RWPE2 (cell line): ENCODE results near the gene MMP20.

Experiments used
- ATAC-seq: fragments of 200-7000 bp; cut with Tn5 transposase; 3 replicates; pipeline ENCODE4 v1.9.1; 2021; ENCODE audit warnings: low read depth
- DNase-seq: peaks from one replicate; pipeline ENCODE4 v3.0.0-alpha.2; 2020; ENCODE audit warnings: low spot score
- H3K27ac ChIP-seq: fragments of 450-650 bp; 2 replicates; pipeline ENCODE4 v1.5.1; 2017; ENCODE audit warnings: mild to moderate bottlenecking; ENCODE audit not compliant: poor library complexity, severe bottlenecking
- H3K27me3 ChIP-seq: fragments of 250-450 bp; sonication (Bioruptor Pico); 2 replicates; pipeline ENCODE4 v1.5.1; 2021; ENCODE audit warnings: mild to moderate bottlenecking, moderate library complexity; ENCODE audit not compliant: insufficient read depth, poor library complexity, severe bottlenecking
- H3K36me3 ChIP-seq: fragments of 250-450 bp; sonication (Bioruptor Pico); 2 replicates; pipeline ENCODE4 v1.5.1; 2020; ENCODE audit warnings: low read depth, mild to moderate bottlenecking, moderate library complexity
- H3K4me1 ChIP-seq: fragments of 250-450 bp; sonication (Bioruptor Pico); 2 replicates; pipeline ENCODE4 v1.5.1; 2021; ENCODE audit warnings: mild to moderate bottlenecking, moderate library complexity; ENCODE audit not compliant: insufficient read depth, poor library complexity, severe bottlenecking
- H3K4me3 ChIP-seq: fragments of 250-450 bp; sonication (Bioruptor Pico); 2 replicates; pipeline ENCODE4 v1.5.1; 2021; ENCODE audit warnings: mild to moderate bottlenecking, moderate library complexity; ENCODE audit not compliant: severe bottlenecking
- H3K9me3 ChIP-seq: fragments of 250-450 bp; sonication (Bioruptor Pico); 2 replicates; pipeline ENCODE4 v1.5.1; 2021; ENCODE audit warnings: mild to moderate bottlenecking, moderate library complexity; ENCODE audit not compliant: severe bottlenecking
- CTCF ChIP-seq: fragments of 450-650 bp; IDR thresholded peaks from one replicate; pipeline ENCODE4 v1.5.1; 2017; ENCODE audit warnings: mild to moderate bottlenecking, moderate library complexity; ENCODE audit not compliant: poor library complexity, severe bottlenecking

The MMP20 gene

GRCh38 chr11:102580185-102580951 lies 44.8 kb downstream of the MMP20 start:
- DNase-seq (no peak), ATAC-seq (no peak; the same call in 2 of the 3 replicates)
- Histone ChIP-seq H3K36me3 (no peaks in the 10 kb centered on the region), H3K9me3 (no peaks in the 10 kb centered on the region), H3K4me1 (no peaks in the 10 kb centered on the region), H3K27ac (no peak overlapping the region), H3K4me3 (no peak overlapping the region), H3K27me3 (no peaks in the 10 kb centered on the region)
- no peak for TF ChIP-seq CTCF

DNA sequence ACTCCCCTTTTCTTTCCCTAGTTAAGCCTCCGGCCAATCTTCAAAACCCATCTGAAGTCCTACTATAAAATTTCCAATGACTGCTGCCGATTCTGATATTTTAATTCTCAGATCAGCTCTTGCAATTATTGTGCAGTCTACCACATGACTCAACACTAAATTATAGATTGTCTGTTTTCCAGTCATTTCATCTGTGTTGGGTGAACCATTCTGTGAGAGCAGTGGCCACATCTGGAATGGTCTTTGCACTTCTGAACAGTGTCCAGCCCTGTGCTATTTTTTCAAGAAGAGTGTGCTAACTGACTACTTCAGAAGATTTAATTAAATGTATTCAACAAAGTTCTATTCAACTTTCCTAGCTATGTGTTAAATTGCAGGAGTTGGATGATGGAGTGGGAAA lies 47.4 kb downstream of the MMP20 start:
- ATAC-seq: no peak
- no peak for DNase-seq
- Histone ChIP-seq H3K4me3 (no peak overlapping the region), H3K27ac (no peak overlapping the region), H3K36me3 (no peaks in the 10 kb centered on the region), H3K9me3 (no peaks in the 10 kb centered on the region), H3K4me1 (no peaks in the 10 kb centered on the region), H3K27me3 (no peaks in the 10 kb centered on the region)
- TF ChIP-seq CTCF: no peak

DNA sequence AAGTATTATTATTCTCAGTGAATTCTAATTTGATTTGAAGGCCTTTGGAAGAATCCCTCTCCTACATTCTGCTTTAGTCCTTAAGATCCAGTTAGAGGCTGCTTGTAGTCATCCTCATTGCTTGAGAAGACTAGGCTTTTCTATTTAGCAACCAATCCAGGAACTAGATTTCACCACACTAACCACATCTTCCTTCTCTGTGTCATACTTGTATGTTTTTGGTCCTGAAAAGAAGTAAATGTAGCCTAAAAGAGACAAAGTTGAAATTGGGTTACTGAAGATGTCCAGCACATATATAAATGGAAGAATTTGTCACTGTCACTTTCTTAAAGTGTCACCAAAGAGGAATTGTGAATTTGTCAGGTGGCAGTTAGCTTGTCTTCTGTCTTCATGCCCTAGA lies 48.0 kb downstream of the MMP20 start:
- no peaks in the 10 kb centered on the region for H3K4me1 ChIP-seq
- no peak overlapping the region for H3K4me3 ChIP-seq
- H3K27ac ChIP-seq: no peak overlapping the region
- ATAC-seq (no peak), DNase-seq (no peak)
- no peak for TF ChIP-seq CTCF
- H3K27me3 ChIP-seq: no peaks in the 10 kb centered on the region
- no peaks in the 10 kb centered on the region for H3K36me3 ChIP-seq
- H3K9me3 ChIP-seq: no peaks in the 10 kb centered on the region

GRCh38 chr11:102576350-102576749 lies 48.8 kb downstream of the MMP20 start:
- Histone ChIP-seq H3K27me3 (no peaks in the 10 kb centered on the region), H3K36me3 (no peaks in the 10 kb centered on the region), H3K9me3 (no peaks in the 10 kb centered on the region), H3K27ac (no peak overlapping the region), H3K4me3 (no peak overlapping the region), H3K4me1 (no peaks in the 10 kb centered on the region)
- no peak for TF ChIP-seq CTCF
- no peak for DNase-seq
- ATAC-seq: no peak

GRCh38 chr11:102575012-102575411 lies 50.1 kb downstream of the MMP20 start:
- Histone ChIP-seq H3K27me3 (no peaks in the 10 kb centered on the region), H3K4me1 (no peaks in the 10 kb centered on the region), H3K27ac (no peak overlapping the region), H3K9me3 (no peaks in the 10 kb centered on the region), H3K36me3 (no peaks in the 10 kb centered on the region), H3K4me3 (no peak overlapping the region)
- DNase-seq: no peak
- TF ChIP-seq CTCF: no peak
- no peak for ATAC-seq
